HCT116 (cell line): ENCODE results near the gene TERT. TPM values are rescaled to one million over a fixed set of nuclear protein-coding genes. Genes with fewer than 3 reads are reported as not detected.
"Not testable (repeated sequence)": the region's sequence is repeated elsewhere in the genome, so short reads cannot be mapped to it uniquely, and the experiment has no call there.

Experiments used
- ATAC-seq: fragments of 200-7000 bp; cut with Tn5 transposase; 2 replicates; pipeline ENCODE4 v1.9.1; 2020; ENCODE audit warnings: mild to moderate bottlenecking, moderate library complexity
- BruUV-seq: library from RNA; stranded (reverse); fragments of 400-500 nt; replicated peaks from 2 replicates; lab custom pipeline; 2021; lab: Mats Ljungman, UMichigan
- CTCF ChIA-PET: fragments of 300-600 bp; sonication (Branson Sonifier 250); formaldehyde crosslinking; loops from one replicate; lab custom pipeline; 2021; ENCODE audit warnings: antibody characterized with exemption; lab: Charles Lee
- POLR2A ChIA-PET: fragments of 300-600, 350-600 bp; sonication (Branson Sonifier 250); formaldehyde crosslinking; loops from one replicate; lab custom pipeline; 2021; ENCODE audit warnings: antibody characterized with exemption; lab: Charles Lee
- RAD21 ChIA-PET, 2 experiments: fragments of 300-600 bp; sonication (Branson Sonifier 250); formaldehyde crosslinking; loops; one replicate each; lab custom pipeline; 2023; ENCODE audit warnings: low total read pairs in 2 of 2; ENCODE audit not compliant: uncharacterized antibody in 2 of 2, unreplicated experiment in 2 of 2, low non-redundant PET in 1 of 2; lab: Charles Lee
- DNase-seq: peaks from one replicate; pipeline ENCODE4 v3.0.0-alpha.2; 2010; ENCODE audit warnings: low read depth, low spot score
- H2AFZ ChIP-seq: fragments of 200-600 bp; shearing (Covaris generic), sonication (generic); 2 replicates; pipeline ENCODE4 v1.6.1; 2017; ENCODE audit warnings: low read depth, mixed run types, mixed read lengths, antibody characterized with exemption, low read length; ENCODE audit not compliant: poor library complexity, severe bottlenecking
- H3K27ac ChIP-seq: 2 replicates; pipeline ENCODE4 v1.5.1; 2012; ENCODE audit warnings: low read depth, low read length
- H3K27me3 ChIP-seq: fragments of 200-600 bp; sonication (generic); 2 replicates; pipeline ENCODE4 v1.6.1; 2016; ENCODE audit warnings: mixed run types, low read length, mixed read lengths; ENCODE audit not compliant: insufficient read depth
- H3K36me3 ChIP-seq, 2 experiments: fragments of 200-500 bp in 1 of 2; fragments of 200-600 bp in 1 of 2; sonication (Bioruptor generic) in 1 of 2; sonication (generic) in 1 of 2; 2 replicates each; pipeline versions ENCODE4 v1.5.1 to v1.6.1; 2014 to 2016; ENCODE audit warnings: low read length in 2 of 2, inconsistent platforms in 1 of 2, mixed read lengths in 1 of 2, mixed run types in 1 of 2; ENCODE audit not compliant: insufficient read depth in 2 of 2, control insufficient read depth in 1 of 2
- H3K4me1 ChIP-seq, 2 experiments: fragments of 200-600 bp in 1 of 2; sonication (generic) in 1 of 2; 2 replicates each; pipeline versions ENCODE4 v1.5.1 to v1.6.1; 2012 to 2017; ENCODE audit warnings: low read length in 2 of 2, inconsistent platforms in 1 of 2, mild to moderate bottlenecking in 1 of 2, mixed read lengths in 1 of 2, mixed run types in 1 of 2, moderate library complexity in 1 of 2; ENCODE audit not compliant: insufficient read depth in 2 of 2, control insufficient read depth in 1 of 2
- H3K4me2 ChIP-seq: fragments of 200-600 bp; sonication (generic); 2 replicates; pipeline ENCODE4 v1.6.1; 2017; ENCODE audit warnings: mixed run types, low read length, mixed read lengths
- H3K4me3 ChIP-seq, 2 experiments: fragments of 200-600 bp in 1 of 2; sonication (generic) in 1 of 2; replicated peaks in 1 of 2; 2 replicates each; pipeline ENCODE4 v1.5.1; 2011 to 2016; ENCODE audit warnings: low read length in 2 of 2, control low read depth in 1 of 2, low read depth in 1 of 2, mild to moderate bottlenecking in 1 of 2, mixed read lengths in 1 of 2, mixed run types in 1 of 2
- H3K79me2 ChIP-seq: fragments of 200-600 bp; sonication (generic); 2 replicates; pipeline ENCODE4 v1.6.1; 2017; ENCODE audit warnings: mild to moderate bottlenecking, mixed run types, low read length, moderate library complexity, mixed read lengths; ENCODE audit not compliant: insufficient read depth
- H3K9ac ChIP-seq: fragments of 200-600 bp; sonication (generic); 2 replicates; pipeline ENCODE4 v1.6.1; 2016; ENCODE audit warnings: low read length, mixed read lengths
- H3K9me2 ChIP-seq: fragments of 200-600 bp; sonication (generic), shearing (Covaris generic); 2 replicates; pipeline ENCODE4 v1.6.1; 2017; ENCODE audit warnings: mixed run types, mild to moderate bottlenecking, moderate library complexity; ENCODE audit not compliant: insufficient read depth
- H3K9me3 ChIP-seq, 2 experiments: fragments of 200-500 bp in 1 of 2; fragments of 200-600 bp in 1 of 2; sonication (Bioruptor generic) in 1 of 2; sonication (generic) in 1 of 2; 2 replicates each; pipeline ENCODE4 v1.6.1; 2014 to 2017; ENCODE audit warnings: low read length in 2 of 2, mixed read lengths in 2 of 2, inconsistent platforms in 1 of 2, low read depth in 1 of 2, mild to moderate bottlenecking in 1 of 2, mixed run types in 1 of 2, moderate library complexity in 1 of 2; ENCODE audit not compliant: control insufficient read depth in 1 of 2, insufficient read depth in 1 of 2
- H4K20me1 ChIP-seq: fragments of 200-600 bp; sonication (generic), shearing (Covaris generic); 2 replicates; pipeline ENCODE4 v1.6.1; 2017; ENCODE audit warnings: mixed run types, mild to moderate bottlenecking, moderate library complexity; ENCODE audit not compliant: insufficient read depth
- ATF3 ChIP-seq: IDR thresholded peaks from 2 replicates; pipeline ENCODE4 v1.6.1; 2012
- ELF1 ChIP-seq: IDR thresholded peaks from 2 replicates; pipeline ENCODE4 v1.6.1; 2012; ENCODE audit warnings: low read depth, borderline replicate concordance
- EZH2 ChIP-seq: fragments of 200-600 bp; sonication (generic); IDR thresholded peaks from 2 replicates; pipeline ENCODE4 v1.6.1; 2017; ENCODE audit warnings: antibody characterized with exemption, mixed run types
- FOSL1 ChIP-seq: IDR thresholded peaks from 2 replicates; pipeline ENCODE4 v1.6.1; 2012; ENCODE audit warnings: low read depth
- POLR2A ChIP-seq: IDR thresholded peaks from 2 replicates; pipeline ENCODE4 v1.7.0; 2011; ENCODE audit warnings: borderline replicate concordance; ENCODE audit not compliant: insufficient read depth, insufficient read length; ENCODE audit errors: extremely low read depth
- POLR2AphosphoS5 ChIP-seq: IDR thresholded peaks from 2 replicates; pipeline ENCODE4 v1.6.1; 2011; ENCODE audit warnings: mild to moderate bottlenecking, low read depth, low read length, moderate library complexity
- RAD21 ChIP-seq: IDR thresholded peaks from 2 replicates; pipeline ENCODE4 v1.6.1; 2012; ENCODE audit warnings: low read depth, mild to moderate bottlenecking
- REST ChIP-seq: IDR thresholded peaks from 2 replicates; pipeline ENCODE4 v1.6.1; 2012; ENCODE audit warnings: low read depth
- SRF ChIP-seq: IDR thresholded peaks from 2 replicates; pipeline ENCODE4 v1.6.1; 2012; ENCODE audit warnings: low read depth
- ZFX ChIP-seq: fragments of 450-650 bp; IDR thresholded peaks from 2 replicates; pipeline ENCODE4 v1.6.1; 2017
- intact Hi-C: fragments of 100-400 bp; cut with micrococcal nuclease; formaldehyde crosslinking; loops from 2 replicates; pipeline ENCODE4 v1.10.0; 2022
- total RNA-seq: library from RNA; stranded (reverse); gene quantifications from one replicate; pipeline ENCODE4 v1.2.1, GENCODE V29; 2021; ENCODE audit not compliant: unreplicated experiment

TERT gene
- total RNA-seq, 1 experiment from 2014 or later: 6.9 TPM

GRCh38 chr5:1292139-1292538 lies 2.7 kb downstream of the TERT start:
- TF ChIP-seq EZH2: no peak
- TF ChIP-seq RAD21: peak; percentile 17; the same call in 1 of the 2 replicates
- Histone ChIP-seq H3K36me3 (no peaks in the 10 kb centered on the region), H4K20me1 (no peaks in the 10 kb centered on the region), H3K27ac (no peak overlapping the region), H3K9ac (no peak overlapping the region), H3K4me2 (no peak overlapping the region), H3K9me3 (no peaks in the 10 kb centered on the region), H3K27me3 (no peaks in the 10 kb centered on the region), H2AFZ (no peak overlapping the region), H3K4me3 (no peak overlapping the region), H3K79me2 (no peaks in the 10 kb centered on the region), H3K4me1 (peaks cover 0 to 9% of the 10 kb centered on the region in 2 experiments; a peak in 1 of 4 replicates), H3K9me2 (no peaks in the 10 kb centered on the region)
- DNase-seq (no peak), ATAC-seq (no peak)
- intact Hi-C loops: no loop called here
- RAD21 ChIA-PET: no interaction called here
- CTCF ChIA-PET: no interaction called here
- no TSS peak for BruUV-seq
- POLR2A ChIA-PET: no interaction called here

- BruUV-seq: no TSS peak
- ChIA-PET CTCF (no interaction called here), POLR2A (no interaction called here), RAD21 (no interaction called here)
- Histone ChIP-seq H3K9ac (no peak overlapping the region), H3K4me1 (peaks cover 0 to 9% of the 10 kb centered on the region in 2 experiments; a peak in 1 of 4 replicates), H3K27ac (no peak overlapping the region), H3K9me2 (no peaks in the 10 kb centered on the region), H3K9me3 (no peaks in the 10 kb centered on the region), H3K27me3 (no peaks in the 10 kb centered on the region), H3K79me2 (no peaks in the 10 kb centered on the region), H3K4me3 (no peak overlapping the region), H2AFZ (no peak overlapping the region), H4K20me1 (no peaks in the 10 kb centered on the region), H3K36me3 (no peaks in the 10 kb centered on the region), H3K4me2 (no peak overlapping the region)
- intact Hi-C loops: no loop called here
- TF ChIP-seq POLR2A (no peak), ATF3 (no peak), SRF (no peak), REST (no peak), FOSL1 (no peak), ZFX (no peak), POLR2AphosphoS5 (no peak), RAD21 (no peak), ELF1 (no peak)
- DNase-seq (no peak), ATAC-seq (no peak)
Measured at GRCh38 chr5:1291611-1292080, 3.2 kb downstream of the TERT start.

GRCh38 chr5:1290956-1291355 lies 3.9 kb downstream of the TERT start:
- H3K9me3 ChIP-seq, POLR2A ChIA-PET, H3K4me3 ChIP-seq, intact Hi-C loops, H2AFZ ChIP-seq, RAD21 ChIA-PET, H3K27ac ChIP-seq, ATAC-seq, H3K4me2 ChIP-seq, H3K36me3 ChIP-seq, BruUV-seq, H3K79me2 ChIP-seq, H3K9ac ChIP-seq, H3K27me3 ChIP-seq, H3K9me2 ChIP-seq, H3K4me1 ChIP-seq, H4K20me1 ChIP-seq, CTCF ChIA-PET, DNase-seq: not testable (repeated sequence)
